Cardiac muscle cell (in vitro differentiated cells and primary cell): Measurements from ENCODE around the gene RNF123. TPM values are rescaled to one million over a fixed set of nuclear protein-coding genes. Genes with fewer than 3 reads are reported as not detected.

ENCODE experiments used
- DNase-seq, 2 donors: peaks; one replicate each; pipeline versions ENCODE4 v3.0.0 to v3.0.0-alpha.2; 2010 to 2017; ENCODE audit warnings: low read depth in 1 of 2, low spot score in 1 of 2
- H3K27ac ChIP-seq: fragments of 200-600 bp; sonication (generic); 2 replicates; pipeline ENCODE4 v1.5.1; 2016
- H3K27me3 ChIP-seq: fragments of 200-600 bp; sonication (generic); 2 replicates; pipeline ENCODE4 v1.6.0; 2016; ENCODE audit warnings: control low read depth
- H3K36me3 ChIP-seq: fragments of 200-600 bp; sonication (generic); 2 replicates; pipeline ENCODE4 v1.5.1; 2016; ENCODE audit warnings: control low read depth
- H3K4me1 ChIP-seq: fragments of 200-600 bp; sonication (generic); 2 replicates; pipeline ENCODE4 v1.8.1; 2017; ENCODE audit warnings: low read depth, mild to moderate bottlenecking, mixed run types
- H3K4me3 ChIP-seq: fragments of 200-600 bp; sonication (generic); 2 replicates; pipeline ENCODE4 v1.5.1; 2016; ENCODE audit warnings: mild to moderate bottlenecking
- H3K9me3 ChIP-seq: fragments of 200-600 bp; sonication (generic); 2 replicates; pipeline ENCODE4 v1.5.1; 2017; ENCODE audit warnings: low read depth, mild to moderate bottlenecking, control low read depth
- CTCF ChIP-seq: IDR thresholded peaks from 2 replicates; pipeline ENCODE4 v1.5.1; 2012; ENCODE audit warnings: low read depth, mild to moderate bottlenecking, low read length
- polyA plus RNA-seq: library from polyadenylated mRNA; unstranded; fragments of >200 nt; fragmentation: Nextera tagmentation; extraction: Ambion mirVana; gene quantifications from 2 replicates; pipeline ENCODE4 v1.2.1, GENCODE V29; 2016
- total RNA-seq: library from RNA; depleted of rRNA; stranded (reverse); fragments of >200 nt; gene quantifications from 2 replicates; pipeline ENCODE4 v1.2.3, GENCODE V29; 2016

RNF123 gene
- total and polyA plus RNA-seq, 2 experiments from 2014 or later = 41.7 to 42.3 TPM

- H3K36me3 ChIP-seq = no peaks in the 10 kb centered on the region
- no peak overlapping the region for H3K27ac ChIP-seq
- TF ChIP-seq CTCF = no peak
- no peaks in the 10 kb centered on the region for H3K9me3 ChIP-seq
- H3K4me3 ChIP-seq = no peak overlapping the region
- DNase-seq = no peak
- H3K4me1 ChIP-seq = no peaks in the 10 kb centered on the region
- no peaks in the 10 kb centered on the region for H3K27me3 ChIP-seq
Observed at GRCh38 chr3:49706456-49707112, 17.2 kb downstream of the RNF123 start.

DNA sequence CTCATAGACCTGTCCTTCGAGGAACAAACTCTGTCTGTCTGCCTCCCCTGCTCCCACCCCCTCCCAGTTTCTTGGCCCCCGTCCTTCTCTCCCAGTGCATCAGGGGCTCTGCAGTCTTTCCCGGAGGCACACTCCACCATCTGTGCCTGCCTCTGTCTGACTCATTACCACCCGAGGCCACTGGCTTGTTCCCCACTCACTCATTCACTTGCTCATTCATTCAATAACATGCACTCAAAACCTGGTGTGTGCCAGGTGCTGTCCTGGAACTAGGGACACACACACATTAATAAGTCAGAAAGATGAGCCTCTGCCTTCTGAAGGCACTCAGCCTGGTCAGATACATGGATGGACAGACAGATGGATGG is 17.7 kb downstream of the RNF123 start:
- no peak for TF ChIP-seq CTCF
- H3K9me3 ChIP-seq = no peaks in the 10 kb centered on the region
- H3K27ac ChIP-seq = no peak overlapping the region
- no peak overlapping the region for H3K4me3 ChIP-seq
- no peak for DNase-seq
- no peaks in the 10 kb centered on the region for H3K4me1 ChIP-seq
- H3K27me3 ChIP-seq = no peaks in the 10 kb centered on the region
- H3K36me3 ChIP-seq = no peaks in the 10 kb centered on the region

GRCh38 chr3:49709852-49710251 is 20.5 kb downstream of the RNF123 start:
- H3K36me3 ChIP-seq = no peaks in the 10 kb centered on the region
- TF ChIP-seq CTCF = no peak
- no peak for DNase-seq
- H3K4me1 ChIP-seq = no peaks in the 10 kb centered on the region
- no peaks in the 10 kb centered on the region for H3K9me3 ChIP-seq
- no peaks in the 10 kb centered on the region for H3K27me3 ChIP-seq
- H3K4me3 ChIP-seq = no peak overlapping the region
- no peak overlapping the region for H3K27ac ChIP-seq

DNA sequence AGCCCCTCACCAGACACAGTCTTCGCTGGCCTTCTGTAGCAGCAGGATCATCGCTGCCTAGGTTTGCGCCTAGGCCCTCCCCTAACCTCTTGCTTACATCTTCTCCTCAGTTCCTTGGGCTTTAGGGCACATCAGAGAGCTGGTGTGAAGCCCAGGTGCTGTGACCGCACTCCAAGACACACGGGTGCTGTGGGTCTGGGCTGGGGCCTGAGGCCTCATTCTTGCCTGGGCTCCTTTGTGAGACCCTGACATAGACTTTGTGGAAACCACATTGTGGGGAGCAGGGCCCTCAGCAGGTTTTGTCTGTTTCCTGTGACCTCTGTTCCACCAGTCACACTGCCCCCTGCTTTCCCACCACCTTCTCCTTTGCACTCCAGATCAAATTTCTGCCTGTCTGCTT is 22.1 kb downstream of the RNF123 start:
- no peak for DNase-seq
- Histone ChIP-seq H3K27me3 (no peaks in the 10 kb centered on the region), H3K36me3 (no peaks in the 10 kb centered on the region), H3K4me1 (no peaks in the 10 kb centered on the region), H3K27ac (no peak overlapping the region), H3K9me3 (no peaks in the 10 kb centered on the region), H3K4me3 (no peak overlapping the region)
- no peak for TF ChIP-seq CTCF

DNA sequence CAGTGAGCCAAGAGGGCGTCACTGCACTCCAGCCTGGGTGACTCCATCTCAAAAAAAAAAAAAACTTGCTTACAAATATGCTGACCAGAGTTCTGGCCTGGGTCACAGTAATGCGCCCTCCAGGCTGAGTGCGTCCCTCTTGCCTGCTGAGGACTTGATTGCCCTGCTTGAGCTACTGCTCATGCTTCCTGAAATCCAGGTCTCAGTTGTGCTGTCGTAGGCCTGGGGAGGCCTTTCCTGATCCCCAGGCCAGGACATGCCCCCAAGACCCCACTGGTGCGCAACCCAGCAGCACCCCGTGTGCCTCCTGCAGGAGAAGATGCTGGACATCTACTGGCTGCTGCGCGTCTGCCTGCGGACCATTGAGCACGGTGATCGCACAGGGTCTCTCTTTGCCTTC is 22.8 kb downstream of the RNF123 start:
- Histone ChIP-seq H3K9me3 (no peaks in the 10 kb centered on the region), H3K27ac (no peak overlapping the region), H3K4me1 (no peaks in the 10 kb centered on the region), H3K27me3 (no peaks in the 10 kb centered on the region), H3K36me3 (no peaks in the 10 kb centered on the region), H3K4me3 (no peak overlapping the region)
- no peak for DNase-seq
- no peak for TF ChIP-seq CTCF
